GM18507 (cell line): ENCODE measurements around the gene ZNF354C.

Experiments used
- DNase-seq: peaks from one replicate; pipeline ENCODE4 v3.0.0; 2011; ENCODE audit warnings: low read depth; ENCODE audit not compliant: insufficient read length; ENCODE audit errors: extremely low spot score
- FAIRE-seq: peaks from 2 replicates; lab custom pipeline; 2011; peaks lifted over from hg19 to GRCh38; lab: Jason Lieb, UNC

ZNF354C gene

GRCh38 chr5:179124853-179125788 lies 64.9 kb downstream of the ZNF354C start:
- FAIRE-seq = no peak

GRCh38 chr5:179125789-179126505 lies 65.8 kb downstream of the ZNF354C start:
- no peak for DNase-seq
- no peak for FAIRE-seq

More at GRCh38 chr5:179124853-179125788, 64.9 kb downstream of the ZNF354C start:
- DNase-seq = no peak

GRCh38 chr5:179126506-179126991 lies 66.4 kb downstream of the ZNF354C start:
- FAIRE-seq (no peak), DNase-seq (no peak)

- FAIRE-seq (no peak), DNase-seq (no peak)
Observed at GRCh38 chr5:179127136-179128040, 67.2 kb downstream of the ZNF354C start.

- DNase-seq (no peak), FAIRE-seq (no peak)
Observed at GRCh38 chr5:179128041-179128365, 67.8 kb downstream of the ZNF354C start.

- FAIRE-seq (no peak), DNase-seq (no peak)
Observed at GRCh38 chr5:179128976-179129375, 68.8 kb downstream of the ZNF354C start.

GRCh38 chr5:179129607-179130071 lies 69.5 kb downstream of the ZNF354C start:
- FAIRE-seq (no peak), DNase-seq (no peak)

- FAIRE-seq (no peak), DNase-seq (no peak)
Observed at GRCh38 chr5:179130101-179130681, 70.0 kb downstream of the ZNF354C start.

GRCh38 chr5:179131321-179131835 lies 71.2 kb downstream of the ZNF354C start:
- no peak for DNase-seq
- no peak for FAIRE-seq

GRCh38 chr5:179131886-179132585 lies 71.9 kb downstream of the ZNF354C start:
- FAIRE-seq (no peak), DNase-seq (no peak)

GRCh38 chr5:179132586-179133355 lies 72.6 kb downstream of the ZNF354C start:
- FAIRE-seq (no peak), DNase-seq (no peak)
